SK-N-SH (cell line): ENCODE results near the gene DGKD. TPM values are rescaled to one million over a fixed set of nuclear protein-coding genes. Genes with fewer than 3 reads are reported as not detected.

Experiments used
- CTCF ChIA-PET: fragments of 300-600, 350-600 bp; formaldehyde crosslinking; extraction: SDS; loops from one replicate; lab custom pipeline; 2021; lab: Yijun Ruan, JAX
- POLR2A ChIA-PET: fragments of 350-600 bp; sonication (Branson Sonifier 250); formaldehyde crosslinking; extraction: SDS; loops from one replicate; lab custom pipeline; 2020; ENCODE audit warnings: antibody characterized with exemption, inconsistent platforms; lab: Yijun Ruan, JAX
- DNase-seq: peaks from one replicate; pipeline ENCODE4 v3.0.0; 2012
- H2AFZ ChIP-seq: fragments of 200-600 bp; sonication (generic); 2 replicates; pipeline ENCODE4 v1.8.1; 2016; ENCODE audit warnings: antibody characterized with exemption, mild to moderate bottlenecking, low read depth
- H3F3A ChIP-seq: fragments of 200-600 bp; sonication (generic); replicated peaks from 2 replicates; pipeline ENCODE3; 2016; ENCODE audit warnings: antibody characterized with exemption, mild to moderate bottlenecking; ENCODE audit not compliant: insufficient read depth
- H3K27ac ChIP-seq, 2 experiments: fragments of 200-500 bp in 1 of 2; fragments of 200-600 bp in 1 of 2; sonication (Bioruptor generic) in 1 of 2; sonication (generic), shearing (Covaris generic) in 1 of 2; 2 replicates each; pipeline versions ENCODE4 v1.5.1 to v1.6.1; 2014 to 2016; ENCODE audit warnings: low read depth in 2 of 2, inconsistent platforms in 1 of 2, low read length in 1 of 2, mild to moderate bottlenecking in 1 of 2, mixed read lengths in 1 of 2
- H3K27me3 ChIP-seq: fragments of 200-600 bp; sonication (generic), shearing (Covaris generic); 2 replicates; pipeline ENCODE4 v1.6.1; 2016; ENCODE audit warnings: mixed run types; ENCODE audit not compliant: insufficient read depth
- H3K36me3 ChIP-seq, 2 experiments: fragments of 200-500 bp in 1 of 2; fragments of 200-600 bp in 1 of 2; sonication (Bioruptor generic) in 1 of 2; sonication (generic) in 1 of 2; replicated peaks in 1 of 2; 2 replicates each; pipeline versions ENCODE3 to v1.5.1; 2014 to 2016; ENCODE audit warnings: low read length in 1 of 2, mild to moderate bottlenecking in 1 of 2; ENCODE audit not compliant: insufficient read depth in 2 of 2, control insufficient read depth in 1 of 2
- H3K4me1 ChIP-seq, 2 experiments: fragments of 200-500 bp in 1 of 2; fragments of 200-600 bp in 1 of 2; sonication (Bioruptor generic) in 1 of 2; sonication (generic), shearing (Covaris generic) in 1 of 2; 2 replicates each; pipeline versions ENCODE4 v1.5.1 to v1.6.1; 2014 to 2016; ENCODE audit warnings: low read depth in 1 of 2, low read length in 1 of 2, mixed run types in 1 of 2; ENCODE audit not compliant: insufficient read depth in 2 of 2, control insufficient read depth in 1 of 2
- H3K4me2 ChIP-seq: fragments of 200-600 bp; sonication (generic), shearing (Covaris generic); 2 replicates; pipeline ENCODE4 v1.6.1; 2017; ENCODE audit warnings: mixed run types
- H3K4me3 ChIP-seq, 2 experiments: fragments of 200-500 bp in 1 of 2; fragments of 200-600 bp in 1 of 2; sonication (Bioruptor generic) in 1 of 2; sonication (generic), shearing (Covaris generic) in 1 of 2; 2 replicates each; pipeline versions ENCODE4 v1.5.1 to v1.8.1; 2014 to 2016; ENCODE audit warnings: low read depth in 2 of 2, inconsistent platforms in 1 of 2, low read length in 1 of 2, mild to moderate bottlenecking in 1 of 2, mixed read lengths in 1 of 2, moderate library complexity in 1 of 2
- H3K79me2 ChIP-seq: fragments of 200-600 bp; sonication (generic); 2 replicates; pipeline ENCODE4 v1.8.1; 2017; ENCODE audit warnings: mild to moderate bottlenecking; ENCODE audit not compliant: insufficient read depth
- H3K9ac ChIP-seq: fragments of 200-600 bp; sonication (generic); 2 replicates; pipeline ENCODE4 v1.6.1; 2017; ENCODE audit warnings: mixed run types
- H3K9me2 ChIP-seq: fragments of 200-600 bp; sonication (generic); 2 replicates; pipeline ENCODE4 v1.6.1; 2017; ENCODE audit warnings: mixed run types
- H3K9me3 ChIP-seq: fragments of 200-600 bp; sonication (generic); 2 replicates; pipeline ENCODE4 v1.6.1; 2017; ENCODE audit warnings: mixed run types, mild to moderate bottlenecking, moderate library complexity
- H4K20me1 ChIP-seq: fragments of 200-600 bp; sonication (generic); 2 replicates; pipeline ENCODE4 v1.6.1; 2017; ENCODE audit warnings: mild to moderate bottlenecking, mixed run types; ENCODE audit not compliant: insufficient read depth
- CHD2 ChIP-seq: fragments of 150-350 bp; IDR thresholded peaks from 2 replicates; pipeline ENCODE4 v1.6.1; 2018; ENCODE audit warnings: low read length; ENCODE audit not compliant: partially characterized antibody
- NRF1 ChIP-seq: IDR thresholded peaks from 2 replicates; pipeline ENCODE4 v1.6.1; 2012; ENCODE audit warnings: low read depth, mild to moderate bottlenecking, low read length
- RAD21 ChIP-seq: IDR thresholded peaks from 2 replicates; pipeline ENCODE4 v1.6.1; 2012; ENCODE audit warnings: mild to moderate bottlenecking, low read length
- RCOR1 ChIP-seq: fragments of 150-350 bp; IDR thresholded peaks from 2 replicates; pipeline ENCODE4 v1.6.1; 2017; ENCODE audit warnings: antibody characterized with exemption, low read length
- RXRA ChIP-seq: IDR thresholded peaks from 2 replicates; pipeline ENCODE4 v1.4.0; 2012; ENCODE audit warnings: low read depth, mild to moderate bottlenecking, borderline replicate concordance
- TAF1 ChIP-seq: IDR thresholded peaks from 2 replicates; pipeline ENCODE4 v1.6.1; 2012; ENCODE audit warnings: low read depth, mild to moderate bottlenecking, low read length, moderate library complexity, borderline replicate concordance
- WGBS: methylation state at CpG from one replicate; pipeline ENCODE4 v1.1.6; 2017; ENCODE audit warnings: low lambda C conversion rate; 5-methylcytosine and 5-hydroxymethylcytosine counted together
- polyA plus RNA-seq, 3 experiments: library from polyadenylated mRNA; depleted of rRNA; stranded (reverse); fragments of >200 nt; gene quantifications; 2 replicates each; pipeline ENCODE4 v1.2.3, GENCODE V29; 2012
- TF ChIP-seq, protein P1 (sequence below): fragments of 200-600 bp; sonication (generic); IDR thresholded peaks from 2 replicates; pipeline ENCODE4 v1.6.1; 2017; ENCODE audit warnings: antibody characterized with exemption, mild to moderate bottlenecking, moderate library complexity
- TF ChIP-seq, protein P2 (sequence below): IDR thresholded peaks from 2 replicates; pipeline ENCODE4 v1.6.1; 2012; ENCODE audit warnings: mild to moderate bottlenecking, low read depth, low read length, moderate library complexity
- TF ChIP-seq, protein P3 (sequence below): IDR thresholded peaks from 2 replicates; pipeline ENCODE4 v1.4.0; 2012; ENCODE audit warnings: low read depth
- TF ChIP-seq, protein P4 (sequence below): fragments of 150-350 bp; IDR thresholded peaks from 2 replicates; pipeline ENCODE4 v1.6.1; 2016; ENCODE audit warnings: mild to moderate bottlenecking, low read depth, low read length

Gene DGKD
- polyA plus RNA-seq, 1 of the 3 experiments (the other 2 are of a cell fraction), result 21.7 TPM

DNA sequence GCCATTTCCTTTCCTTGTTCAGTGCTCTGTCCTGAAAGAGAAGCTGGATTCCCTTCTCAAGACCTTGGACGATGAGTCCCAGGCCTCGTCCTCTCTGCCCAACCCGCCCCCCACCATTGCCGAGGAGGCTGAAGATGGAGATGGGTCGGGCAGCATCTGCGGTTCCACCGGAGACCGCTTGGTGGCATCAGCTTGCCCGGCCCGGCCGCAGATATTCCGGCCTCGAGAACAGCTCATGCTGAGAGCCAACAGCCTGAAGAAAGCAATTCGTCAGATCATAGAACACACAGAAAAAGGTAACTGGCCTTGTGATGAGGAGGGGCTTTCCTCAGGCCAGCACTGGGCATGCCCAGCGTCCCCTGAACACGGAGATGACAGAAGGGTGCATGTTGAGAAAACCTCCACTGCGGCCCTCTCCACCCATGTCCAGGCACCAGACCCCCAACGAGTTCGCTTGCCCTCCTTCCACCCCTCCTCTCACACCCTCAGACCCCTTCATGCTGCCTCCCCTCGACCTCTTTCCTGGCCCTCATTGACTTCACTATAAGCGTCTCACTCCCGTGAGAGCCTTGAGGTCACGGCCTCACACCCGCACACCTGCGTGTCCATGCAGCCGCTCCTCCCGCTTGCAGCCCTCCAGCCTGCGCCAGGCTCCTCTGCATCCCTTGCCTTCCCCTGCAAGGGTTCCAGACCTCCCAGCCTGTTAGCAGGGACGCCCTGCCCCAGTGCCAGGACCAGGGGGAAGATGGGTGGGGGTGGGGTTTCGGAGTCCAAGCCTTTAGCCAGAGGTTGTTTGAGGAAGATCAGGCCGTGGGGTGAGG, 95.0 kb downstream of the DGKD start:
- Histone ChIP-seq H3K9me2 (no peaks in the 10 kb centered on the region), H4K20me1 (no peaks in the 10 kb centered on the region), H3K79me2 (peaks cover 5% of the 10 kb centered on the region; the same call in 1 of the 2 replicates), H3K4me2 (no peak overlapping the region), H3K9me3 (no peaks in the 10 kb centered on the region), H3K9ac (no peak overlapping the region), H3F3A (no peaks in the 10 kb centered on the region), H3K36me3 (peaks cover 8 to 55% of the 10 kb centered on the region in 2 experiments), H3K27me3 (no peaks in the 10 kb centered on the region), H3K4me3 (no peak overlapping the region; a peak in 1 of 4 replicates), H2AFZ (no peak overlapping the region), H3K4me1 (no peaks in the 10 kb centered on the region), H3K27ac (no peak overlapping the region)
- DNase-seq, result peak; percentile 56
- no peak for TF ChIP-seq TAF1
- TF ChIP-seq, protein P1, sequence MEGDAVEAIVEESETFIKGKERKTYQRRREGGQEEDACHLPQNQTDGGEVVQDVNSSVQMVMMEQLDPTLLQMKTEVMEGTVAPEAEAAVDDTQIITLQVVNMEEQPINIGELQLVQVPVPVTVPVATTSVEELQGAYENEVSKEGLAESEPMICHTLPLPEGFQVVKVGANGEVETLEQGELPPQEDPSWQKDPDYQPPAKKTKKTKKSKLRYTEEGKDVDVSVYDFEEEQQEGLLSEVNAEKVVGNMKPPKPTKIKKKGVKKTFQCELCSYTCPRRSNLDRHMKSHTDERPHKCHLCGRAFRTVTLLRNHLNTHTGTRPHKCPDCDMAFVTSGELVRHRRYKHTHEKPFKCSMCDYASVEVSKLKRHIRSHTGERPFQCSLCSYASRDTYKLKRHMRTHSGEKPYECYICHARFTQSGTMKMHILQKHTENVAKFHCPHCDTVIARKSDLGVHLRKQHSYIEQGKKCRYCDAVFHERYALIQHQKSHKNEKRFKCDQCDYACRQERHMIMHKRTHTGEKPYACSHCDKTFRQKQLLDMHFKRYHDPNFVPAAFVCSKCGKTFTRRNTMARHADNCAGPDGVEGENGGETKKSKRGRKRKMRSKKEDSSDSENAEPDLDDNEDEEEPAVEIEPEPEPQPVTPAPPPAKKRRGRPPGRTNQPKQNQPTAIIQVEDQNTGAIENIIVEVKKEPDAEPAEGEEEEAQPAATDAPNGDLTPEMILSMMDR, result peak; percentile 25
- TF ChIP-seq RAD21, result peak; percentile 35
- POLR2A ChIA-PET, result no interaction called here
- CTCF ChIA-PET, result interaction anchor here (1.0 to 2.7 kb wide), 9 partner anchors 12 to 384 kb away, joined by 3 to 19 read pairs (median 7); partner anchors contain the start of gene DGKD
- 90% methylated on average over 19 of the region's 31 CpGs for WGBS

DNA sequence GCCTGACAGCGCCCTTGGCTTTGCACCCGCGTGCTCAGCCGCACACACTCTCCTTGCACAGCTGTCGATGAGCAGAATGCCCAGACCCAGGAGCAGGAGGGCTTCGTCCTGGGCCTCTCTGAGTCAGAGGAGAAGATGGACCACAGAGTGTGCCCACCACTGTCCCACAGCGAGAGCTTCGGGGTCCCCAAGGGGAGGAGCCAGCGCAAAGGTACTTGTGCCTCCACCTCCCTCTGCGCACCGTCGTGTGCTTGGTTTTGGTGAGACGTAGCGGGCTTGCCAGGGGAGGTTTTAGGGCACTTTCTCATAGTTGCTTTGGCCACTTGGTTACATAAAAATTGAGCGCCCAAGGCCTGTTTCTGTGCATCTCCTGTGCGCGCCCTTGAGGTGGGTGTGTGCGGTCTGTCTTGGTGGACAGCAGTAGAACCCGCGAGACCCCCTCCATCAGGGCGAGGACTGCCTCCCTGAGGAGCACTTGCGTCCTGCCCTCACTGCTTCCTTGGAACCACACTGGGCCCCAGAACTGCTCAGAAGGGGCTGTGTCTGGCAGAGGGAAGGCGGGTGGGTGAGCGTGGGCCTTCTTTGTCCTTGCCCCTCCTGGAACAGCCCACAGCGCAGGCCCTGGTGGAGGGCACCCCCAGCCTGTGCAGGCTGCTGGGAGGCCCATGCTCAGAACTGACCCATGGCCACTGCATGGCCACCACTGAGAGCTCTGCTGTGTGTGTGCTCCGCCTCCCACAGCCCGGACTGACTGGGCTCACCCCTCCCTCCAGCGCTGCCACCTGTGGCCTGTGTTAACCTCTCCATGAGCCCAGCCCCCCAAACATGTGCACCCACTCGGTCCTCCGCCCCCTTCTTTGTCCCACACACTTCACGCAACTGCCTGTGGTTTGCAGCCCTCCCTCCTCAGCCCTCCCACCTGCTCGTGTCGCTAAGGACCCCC, 95.9 kb downstream of the DGKD start:
- no peaks in the 10 kb centered on the region for H4K20me1 ChIP-seq
- no peak overlapping the region for H3K9ac ChIP-seq
- CTCF ChIA-PET, result no interaction called here
- H3K4me1 ChIP-seq, result no peaks in the 10 kb centered on the region
- H3K27ac ChIP-seq, result no peak overlapping the region
- no peaks in the 10 kb centered on the region for H3K79me2 ChIP-seq
- H3K36me3 ChIP-seq, result peaks cover 4 to 63% of the 10 kb centered on the region in 2 experiments
- POLR2A ChIA-PET, result no interaction called here
- H3K4me2 ChIP-seq, result no peak overlapping the region
- H3K9me2 ChIP-seq, result no peaks in the 10 kb centered on the region
- H3K4me3 ChIP-seq, result no peak overlapping the region
- TF ChIP-seq, protein P2, sequence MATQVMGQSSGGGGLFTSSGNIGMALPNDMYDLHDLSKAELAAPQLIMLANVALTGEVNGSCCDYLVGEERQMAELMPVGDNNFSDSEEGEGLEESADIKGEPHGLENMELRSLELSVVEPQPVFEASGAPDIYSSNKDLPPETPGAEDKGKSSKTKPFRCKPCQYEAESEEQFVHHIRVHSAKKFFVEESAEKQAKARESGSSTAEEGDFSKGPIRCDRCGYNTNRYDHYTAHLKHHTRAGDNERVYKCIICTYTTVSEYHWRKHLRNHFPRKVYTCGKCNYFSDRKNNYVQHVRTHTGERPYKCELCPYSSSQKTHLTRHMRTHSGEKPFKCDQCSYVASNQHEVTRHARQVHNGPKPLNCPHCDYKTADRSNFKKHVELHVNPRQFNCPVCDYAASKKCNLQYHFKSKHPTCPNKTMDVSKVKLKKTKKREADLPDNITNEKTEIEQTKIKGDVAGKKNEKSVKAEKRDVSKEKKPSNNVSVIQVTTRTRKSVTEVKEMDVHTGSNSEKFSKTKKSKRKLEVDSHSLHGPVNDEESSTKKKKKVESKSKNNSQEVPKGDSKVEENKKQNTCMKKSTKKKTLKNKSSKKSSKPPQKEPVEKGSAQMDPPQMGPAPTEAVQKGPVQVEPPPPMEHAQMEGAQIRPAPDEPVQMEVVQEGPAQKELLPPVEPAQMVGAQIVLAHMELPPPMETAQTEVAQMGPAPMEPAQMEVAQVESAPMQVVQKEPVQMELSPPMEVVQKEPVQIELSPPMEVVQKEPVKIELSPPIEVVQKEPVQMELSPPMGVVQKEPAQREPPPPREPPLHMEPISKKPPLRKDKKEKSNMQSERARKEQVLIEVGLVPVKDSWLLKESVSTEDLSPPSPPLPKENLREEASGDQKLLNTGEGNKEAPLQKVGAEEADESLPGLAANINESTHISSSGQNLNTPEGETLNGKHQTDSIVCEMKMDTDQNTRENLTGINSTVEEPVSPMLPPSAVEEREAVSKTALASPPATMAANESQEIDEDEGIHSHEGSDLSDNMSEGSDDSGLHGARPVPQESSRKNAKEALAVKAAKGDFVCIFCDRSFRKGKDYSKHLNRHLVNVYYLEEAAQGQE, result no peak
- TF ChIP-seq CHD2 (no peak), RXRA (no peak), RCOR1 (no peak), NRF1 (no peak)
- TF ChIP-seq, protein P3, sequence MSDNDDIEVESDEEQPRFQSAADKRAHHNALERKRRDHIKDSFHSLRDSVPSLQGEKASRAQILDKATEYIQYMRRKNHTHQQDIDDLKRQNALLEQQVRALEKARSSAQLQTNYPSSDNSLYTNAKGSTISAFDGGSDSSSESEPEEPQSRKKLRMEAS, result no peak
- TF ChIP-seq, protein P4, sequence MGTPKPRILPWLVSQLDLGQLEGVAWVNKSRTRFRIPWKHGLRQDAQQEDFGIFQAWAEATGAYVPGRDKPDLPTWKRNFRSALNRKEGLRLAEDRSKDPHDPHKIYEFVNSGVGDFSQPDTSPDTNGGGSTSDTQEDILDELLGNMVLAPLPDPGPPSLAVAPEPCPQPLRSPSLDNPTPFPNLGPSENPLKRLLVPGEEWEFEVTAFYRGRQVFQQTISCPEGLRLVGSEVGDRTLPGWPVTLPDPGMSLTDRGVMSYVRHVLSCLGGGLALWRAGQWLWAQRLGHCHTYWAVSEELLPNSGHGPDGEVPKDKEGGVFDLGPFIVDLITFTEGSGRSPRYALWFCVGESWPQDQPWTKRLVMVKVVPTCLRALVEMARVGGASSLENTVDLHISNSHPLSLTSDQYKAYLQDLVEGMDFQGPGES, result no peak
- TF ChIP-seq, protein P1, result no peak
- no peak overlapping the region for H2AFZ ChIP-seq
- no peaks in the 10 kb centered on the region for H3K9me3 ChIP-seq
- DNase-seq, result no peak
- no peaks in the 10 kb centered on the region for H3F3A ChIP-seq
- no peaks in the 10 kb centered on the region for H3K27me3 ChIP-seq
- WGBS, result 98% methylated on average over 23 of the region's 33 CpGs
